SHP77 treated with DMSO at 0.1 percent for 48 hours (cell line): ENCODE measurements around the gene KLHL35.
"Not testable (repeated sequence)": the region's sequence is repeated elsewhere in the genome, so short reads cannot be mapped to it uniquely, and the experiment has no call there.

ENCODE experiments used
- DNase-seq: peaks from one replicate; lab custom pipeline; 2025; lab: John Stamatoyannopoulos, UW

Gene KLHL35

GRCh38 chr11:75389925-75390324 lies 43.1 kb downstream of the KLHL35 start:
- no peak for DNase-seq

DNA sequence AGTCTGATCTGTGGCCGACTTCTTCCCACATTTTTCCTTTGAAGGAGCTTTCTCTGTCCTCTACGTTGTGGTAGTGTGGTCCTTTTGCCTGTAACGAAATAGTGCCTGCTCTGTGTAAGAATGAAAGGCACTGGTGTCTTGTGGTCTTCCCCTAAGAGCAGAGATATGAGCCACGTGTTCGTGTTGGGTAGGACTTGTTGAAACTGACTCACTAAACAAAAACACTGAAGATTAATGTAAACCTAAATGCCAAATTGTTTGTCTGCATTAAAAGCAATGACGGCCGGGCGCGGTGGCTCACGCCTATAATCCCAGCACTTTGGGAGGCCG lies 43.8 kb downstream of the KLHL35 start:
- no peak for DNase-seq

DNA sequence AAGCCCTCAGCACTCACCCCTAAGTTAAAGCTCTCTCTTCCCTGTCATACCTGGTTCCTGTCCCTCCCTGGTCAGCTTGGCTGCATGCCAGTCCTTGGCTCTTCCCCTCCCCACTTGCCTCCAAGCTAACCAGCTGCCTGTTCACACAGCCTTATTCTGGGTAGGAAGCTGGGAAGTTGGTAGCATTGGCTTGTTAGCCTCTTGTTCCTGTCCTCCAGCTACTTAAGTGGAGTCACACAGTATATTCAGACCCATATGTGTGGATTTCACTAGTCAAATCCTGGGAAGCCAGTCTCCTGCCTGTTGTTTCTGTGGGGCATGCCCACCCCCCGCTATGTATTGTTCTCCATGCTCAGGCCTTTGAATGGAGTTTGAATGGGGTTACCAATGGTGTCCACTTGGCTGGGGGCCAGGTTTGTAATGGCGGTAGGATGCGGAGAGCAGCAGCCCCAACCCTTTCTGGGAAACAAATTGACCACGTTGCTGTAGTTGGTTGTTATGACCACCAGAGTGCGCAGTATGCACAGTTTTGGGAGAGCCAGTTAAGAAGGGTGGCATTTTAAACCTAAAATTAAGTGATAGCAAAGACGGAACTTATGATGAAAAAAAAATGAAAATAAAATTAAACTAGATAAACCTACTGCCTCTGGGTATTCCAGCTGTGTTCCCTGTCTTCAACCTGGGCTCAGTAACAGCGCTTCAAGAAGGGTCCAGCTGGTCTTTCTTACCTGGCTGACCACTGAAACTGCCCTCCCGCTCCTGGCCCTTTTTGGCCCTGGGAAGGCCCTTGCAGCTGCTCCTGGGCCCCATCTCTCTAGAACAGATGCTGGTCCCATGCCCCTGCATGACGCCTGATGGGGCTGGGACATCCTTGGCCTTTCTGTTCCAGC lies 44.4 kb downstream of the KLHL35 start:
- DNase-seq = peak; percentile 82

DNA sequence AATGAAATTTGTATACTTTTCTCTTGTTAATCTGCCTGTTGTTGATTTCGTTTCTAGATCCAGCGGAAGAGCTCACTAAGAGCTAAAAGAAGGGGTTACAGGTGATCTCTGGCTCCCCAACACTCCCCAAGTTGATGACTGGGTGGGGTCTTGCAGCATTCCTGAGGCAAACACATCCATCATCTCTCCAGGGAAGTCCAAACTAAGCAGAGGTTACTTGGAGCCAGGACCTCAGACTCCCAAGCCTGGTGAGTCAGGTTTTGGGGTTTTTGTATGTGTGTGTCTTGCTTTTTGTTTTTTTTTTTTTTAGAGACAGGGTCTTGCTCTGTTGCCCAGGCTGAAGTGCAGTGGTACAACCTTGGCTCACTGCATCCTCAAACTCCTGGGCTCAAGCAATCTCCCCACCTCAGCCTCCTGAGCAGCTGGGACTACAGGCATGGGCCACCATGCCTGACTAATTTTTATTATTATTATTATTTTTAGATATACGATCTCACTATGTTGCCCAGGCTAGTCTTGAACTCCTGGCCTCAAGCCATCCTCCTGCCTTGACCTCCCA lies 45.2 kb downstream of the KLHL35 start:
- no peak for DNase-seq

DNA sequence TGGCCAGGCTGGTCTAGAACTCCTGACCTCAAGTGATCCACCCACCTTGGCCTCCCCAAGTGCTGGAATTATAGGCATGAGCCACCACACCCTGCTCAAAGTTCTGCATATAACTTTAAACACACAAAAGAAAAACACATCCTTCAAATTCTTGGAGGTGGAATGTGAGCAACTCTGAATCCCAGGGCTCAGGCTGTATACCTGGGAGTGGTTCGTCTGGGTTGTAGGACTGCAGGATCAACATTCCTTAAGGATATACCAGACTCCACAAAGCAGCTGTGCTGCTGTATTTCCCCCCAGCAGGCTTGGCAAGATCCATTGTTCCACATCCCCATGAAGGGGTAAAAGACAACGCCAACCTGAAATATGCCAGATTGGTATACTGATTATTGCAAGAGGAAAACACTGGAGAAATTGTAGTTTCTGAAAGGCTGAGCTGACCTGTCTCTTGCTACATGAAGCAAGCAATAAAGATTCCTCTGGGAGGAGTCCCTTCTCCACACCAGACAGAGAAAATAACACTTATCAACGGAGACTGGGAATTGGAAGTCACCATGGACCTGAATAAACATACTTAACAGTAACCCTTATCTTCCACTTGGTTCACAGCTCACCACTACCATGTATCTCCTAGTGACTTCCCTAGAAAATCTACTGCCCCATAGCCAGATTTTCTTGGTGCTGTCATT lies 45.9 kb downstream of the KLHL35 start:
- DNase-seq = no peak

- DNase-seq = peak; percentile 63
Measured at GRCh38 chr11:75384438-75385080, 48.4 kb downstream of the KLHL35 start.

- DNase-seq = no peak
Measured at GRCh38 chr11:75383246-75383645, 49.8 kb downstream of the KLHL35 start.

DNA sequence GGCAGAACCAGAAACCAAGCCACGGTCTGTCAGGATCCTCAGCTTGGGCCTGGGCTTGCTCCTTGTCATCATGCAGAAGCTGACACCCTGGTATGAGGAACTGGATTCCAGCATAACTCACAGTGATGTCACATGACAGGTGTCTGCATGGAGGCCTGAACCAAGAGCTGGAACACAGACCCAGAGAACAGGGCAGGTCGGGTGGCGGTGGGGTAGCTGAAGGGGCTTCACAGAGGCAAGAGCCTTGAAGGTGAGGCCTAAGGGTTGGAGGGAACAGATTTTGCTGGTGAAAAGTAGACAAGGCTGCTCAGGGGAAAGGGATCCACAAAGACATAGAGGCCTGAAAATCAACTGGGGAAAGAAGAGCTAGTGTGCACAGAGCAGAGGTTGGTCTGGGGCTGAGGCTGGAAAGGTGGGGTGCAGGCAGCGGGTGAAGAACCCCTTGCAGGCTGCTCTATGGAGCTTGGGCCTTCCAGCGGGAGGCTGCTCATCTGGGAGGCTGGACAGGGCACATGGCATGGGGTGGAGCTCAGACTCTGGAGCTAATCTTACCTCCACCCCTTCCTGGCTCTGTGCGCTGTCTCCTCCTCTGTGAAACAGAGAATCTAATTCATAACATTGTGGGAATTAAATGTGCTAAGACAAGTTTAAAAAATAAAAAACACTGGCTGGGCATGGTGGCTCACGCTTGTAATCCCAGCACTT lies 52.1 kb downstream of the KLHL35 start:
- DNase-seq = no peak

- DNase-seq = no peak
Measured at GRCh38 chr11:75380245-75380644, 52.8 kb downstream of the KLHL35 start.

GRCh38 chr11:75378776-75379175 lies 54.2 kb downstream of the KLHL35 start:
- DNase-seq = not testable (repeated sequence)

GRCh38 chr11:75376175-75376574 lies 56.8 kb downstream of the KLHL35 start:
- DNase-seq = no peak

DNA sequence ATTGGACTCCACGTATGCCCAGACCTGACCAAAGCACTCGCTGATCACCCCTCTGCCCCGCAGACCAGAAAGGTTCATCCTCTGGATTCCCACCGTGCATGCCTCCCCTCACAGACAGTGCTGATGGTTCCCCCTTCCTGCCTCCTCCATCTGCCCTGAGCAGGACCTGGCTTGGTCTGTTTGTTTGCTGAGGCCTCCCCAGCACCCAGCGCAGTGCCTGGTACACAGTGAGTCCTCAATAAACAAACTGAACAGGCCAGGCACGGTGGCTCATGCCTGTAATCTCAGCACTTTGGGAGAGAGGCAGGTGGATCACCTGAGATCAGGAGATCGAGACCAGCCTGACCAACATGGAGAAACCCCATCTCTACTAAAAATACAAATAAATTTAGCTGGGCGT lies 57.4 kb downstream of the KLHL35 start:
- DNase-seq = no peak

GRCh38 chr11:75374646-75375045 lies 58.4 kb downstream of the KLHL35 start:
- DNase-seq = no peak

- DNase-seq = no peak
Measured at GRCh38 chr11:75373201-75373600, 59.8 kb downstream of the KLHL35 start.
